DOHH2 (cell line): ENCODE data around the gene ZNF296.

Experiments used
- CTCF ChIP-seq: fragments of 200-600 bp; sonication (generic); IDR thresholded peaks from one replicate; pipeline ENCODE4 v1.5.1; 2014; ENCODE audit warnings: antibody characterized with exemption, mild to moderate bottlenecking, low read depth, low read length; ENCODE audit not compliant: poor library complexity, severe bottlenecking
- EZH2phosphoT487 ChIP-seq: fragments of 200-600 bp; sonication (generic); IDR thresholded peaks from 2 replicates; pipeline ENCODE4 v1.6.1; 2017; ENCODE audit warnings: borderline replicate concordance, mild to moderate bottlenecking, antibody characterized with exemption, low read length, moderate library complexity, mixed read lengths

- TF ChIP-seq CTCF (no peak), EZH2phosphoT487 (no peak)
Observed at GRCh38 chr19:45098521-45099466, 22.5 kb upstream of the ZNF296 start.
